CD4-positive, alpha-beta memory T cell (primary cell): ENCODE data around the gene DKKL1. TPM values are rescaled to one million over a fixed set of nuclear protein-coding genes. Genes with fewer than 3 reads are reported as not detected.
"Not testable (repeated sequence)": the region's sequence is repeated elsewhere in the genome, so short reads cannot be mapped to it uniquely, and the experiment has no call there.

ENCODE experiments used
- CTCF ChIA-PET: fragments of 350-600 bp; sonication (Branson Sonifier 250); formaldehyde crosslinking; loops from one replicate; lab custom pipeline; 2021; ENCODE audit warnings: inconsistent platforms; ENCODE audit not compliant: partially characterized antibody; lab: Charles Lee
- POLR2A ChIA-PET: fragments of 350-600 bp; sonication (Branson Sonifier 250); formaldehyde crosslinking; loops from one replicate; lab custom pipeline; 2021; ENCODE audit not compliant: partially characterized antibody; lab: Charles Lee
- DNase-seq, 5 donors: peaks; one replicate each; pipeline versions ENCODE4 v3.0.0 to v3.0.0-alpha.2; 2020 to 2022; ENCODE audit warnings: mixed read lengths in 1 of 5
- H3K27ac ChIP-seq: one replicate; pipeline ENCODE4 v1.7.0; 2013; ENCODE audit warnings: low read depth, low read length
- H3K27me3 ChIP-seq: 2 replicates; pipeline ENCODE4 v1.7.0; 2013; ENCODE audit warnings: mild to moderate bottlenecking, low read length, moderate library complexity; ENCODE audit not compliant: insufficient read depth
- H3K36me3 ChIP-seq: 2 replicates; pipeline ENCODE4 v1.7.0; 2013; ENCODE audit warnings: mild to moderate bottlenecking, low read length, moderate library complexity; ENCODE audit not compliant: insufficient read depth
- H3K4me1 ChIP-seq: 2 replicates; pipeline ENCODE4 v1.7.0; 2013; ENCODE audit warnings: mild to moderate bottlenecking, low read length, moderate library complexity; ENCODE audit not compliant: insufficient read depth
- H3K4me3 ChIP-seq, 2 donors: one replicate each; pipeline ENCODE4 v1.7.0; 2013; ENCODE audit warnings: low read length in 2 of 2, mild to moderate bottlenecking in 1 of 2
- H3K9me3 ChIP-seq, 2 donors: one replicate each; pipeline ENCODE4 v1.7.0; 2013; ENCODE audit warnings: low read length in 2 of 2, control low read depth in 1 of 2; ENCODE audit not compliant: control insufficient read depth in 1 of 2
- H3K27ac Mint-ChIP-seq, 7 donors: one replicate each; pipeline ENCODE4 v1.8.0; 2020 to 2021; ENCODE audit warnings: mixed read lengths in 7 of 7, mild to moderate bottlenecking in 6 of 7, inconsistent platforms in 3 of 7, moderate library complexity in 3 of 7
- H3K27me3 Mint-ChIP-seq, 2 donors: one replicate each; pipeline ENCODE4 v1.8.0; 2020 to 2021; ENCODE audit warnings: mixed read lengths in 2 of 2
- H3K36me3 Mint-ChIP-seq, 2 donors: one replicate each; pipeline ENCODE4 v1.8.0; 2020 to 2021; ENCODE audit warnings: mixed read lengths in 2 of 2, inconsistent platforms in 1 of 2, mild to moderate bottlenecking in 1 of 2
- H3K4me1 Mint-ChIP-seq, 4 donors: one replicate each; pipeline ENCODE4 v1.8.0; 2020 to 2021; ENCODE audit warnings: mixed read lengths in 4 of 4, mild to moderate bottlenecking in 1 of 4
- H3K4me3 Mint-ChIP-seq, 8 donors: one replicate each; pipeline ENCODE4 v1.8.0; 2020 to 2021; ENCODE audit warnings: mixed read lengths in 8 of 8, mild to moderate bottlenecking in 7 of 8, moderate library complexity in 6 of 8, inconsistent platforms in 3 of 8
- H3K9me3 Mint-ChIP-seq, 8 donors: one replicate each; pipeline ENCODE4 v1.8.0; 2020 to 2021; ENCODE audit warnings: mixed read lengths in 8 of 8, mild to moderate bottlenecking in 5 of 8, inconsistent platforms in 3 of 8, moderate library complexity in 1 of 8
- intact Hi-C: fragments of 100-400 bp; cut with micrococcal nuclease; formaldehyde crosslinking; loops from one replicate; pipeline ENCODE4 v1.15.1; 2023
- polyA plus RNA-seq, 2 donors: library from polyadenylated mRNA; unstranded; fragments of 300-500 nt; fragmentation: Illumina TruSeq; gene quantifications; one replicate each; pipeline ENCODE4 v1.2.3, GENCODE V29; 2021
- total RNA-seq, 2 experiments: library from RNA; stranded (reverse); gene quantifications; one replicate each; pipeline ENCODE4 v1.2.3, GENCODE V29; 2021

DKKL1 gene
- total RNA-seq (not detected), polyA plus RNA-seq (not detected)

GRCh38 chr19:49363268-49364082 is at the start of gene DKKL1:
DKKL1 (plus strand) TSS chr19:49363877; CDS start chr19:49363999, 122 bp downstream.
- Mint-ChIP-seq H3K4me1 (peaks cover 4 to 10% (median 8%) of the 10 kb centered on the region in 4 donors), H3K9me3 (peaks cover 0 to 2% (median 0%) of the 10 kb centered on the region in 8 donors), H3K36me3 (no peaks in the 10 kb centered on the region), H3K4me3 (peak within 1 kb of the TSS in 1 of 8 donors; percentile 50), H3K27ac (no peak within 1 kb of the TSS), H3K27me3 (peaks cover 12 to 13% of the 10 kb centered on the region in 2 donors)
- DNase-seq = peak; percentile 60 to 74 (median 62)
- intact Hi-C loops = loop anchor here (1.0 to 2.0 kb wide), 3 partner anchors 25 to 80 kb away; partner anchors contain the start of genes CD37 and KASH5
- no peaks in the 10 kb centered on the region for H3K9me3 ChIP-seq
- peak within 1 kb of the TSS; percentile 30 to 47 for H3K4me3 ChIP-seq
- H3K36me3 ChIP-seq = no peaks in the 10 kb centered on the region
- peaks cover 19% of the 10 kb centered on the region for H3K27me3 ChIP-seq
- H3K27ac ChIP-seq = no peak within 1 kb of the TSS
- peaks cover 29% of the 10 kb centered on the region for H3K4me1 ChIP-seq
- ChIA-PET POLR2A (interaction anchor here (0.8 to 1.3 kb wide), 2 partner anchors 28 to 31 kb away, joined by 3 read pairs; partner anchors contain the start of gene CD37), CTCF (interaction anchor here (1.6 kb wide), 1 partner anchor 109 kb away, joined by 3 read pairs; no protein-coding TSS in a partner anchor)

GRCh38 chr19:49315111-49315510 is 48.6 kb upstream of the DKKL1 start:
- Histone ChIP-seq H3K36me3 (peaks cover 7% of the 10 kb centered on the region), H3K9me3 (peaks cover 0 to 8% of the 10 kb centered on the region in 2 donors), H3K27me3 (no peaks in the 10 kb centered on the region), H3K27ac (no peak overlapping the region), H3K4me3 (no peak overlapping the region), H3K4me1 (no peaks in the 10 kb centered on the region)
- H3K27me3 Mint-ChIP-seq = no peaks in the 10 kb centered on the region
- H3K27ac Mint-ChIP-seq = no peak overlapping the region
- peaks cover 4 to 9% (median 6%) of the 10 kb centered on the region in 4 donors for H3K4me1 Mint-ChIP-seq
- H3K9me3 Mint-ChIP-seq = peaks cover 0 to 20% (median 11%) of the 10 kb centered on the region in 8 donors
- intact Hi-C loops = no loop called here
- CTCF ChIA-PET = interaction anchor here (0.6 kb wide), 1 partner anchor 405 kb away, joined by 3 read pairs; no protein-coding TSS in a partner anchor
- H3K36me3 Mint-ChIP-seq = peaks cover 31 to 53% of the 10 kb centered on the region in 2 donors
- DNase-seq = no peak
- POLR2A ChIA-PET = no interaction called here
- H3K4me3 Mint-ChIP-seq = no peak overlapping the region

GRCh38 chr19:49316284-49316683 is 47.4 kb upstream of the DKKL1 start:
- no peaks in the 10 kb centered on the region for H3K36me3 ChIP-seq
- no peak overlapping the region for H3K27ac ChIP-seq
- POLR2A ChIA-PET = interaction anchor here (0.6 kb wide), 1 partner anchor 162 kb away, joined by 3 read pairs; no protein-coding TSS in a partner anchor
- no peaks in the 10 kb centered on the region for H3K4me1 ChIP-seq
- Mint-ChIP-seq H3K27me3 (no peaks in the 10 kb centered on the region), H3K27ac (no peak overlapping the region), H3K4me1 (peaks cover 4 to 9% (median 6%) of the 10 kb centered on the region in 4 donors), H3K4me3 (no peak overlapping the region), H3K9me3 (peaks cover 0 to 20% (median 11%) of the 10 kb centered on the region in 8 donors), H3K36me3 (peaks cover 25 to 45% of the 10 kb centered on the region in 2 donors)
- intact Hi-C loops = no loop called here
- H3K4me3 ChIP-seq = no peak overlapping the region
- H3K27me3 ChIP-seq = no peaks in the 10 kb centered on the region
- DNase-seq = no peak
- H3K9me3 ChIP-seq = peaks cover 0 to 8% of the 10 kb centered on the region in 2 donors
- CTCF ChIA-PET = interaction anchor here (0.7 to 1.4 kb wide), 2 partner anchors 14 to 15 kb away, joined by 3 to 4 read pairs; no protein-coding TSS in a partner anchor

- Histone ChIP-seq H3K27me3 (no peaks in the 10 kb centered on the region), H3K27ac (no peak overlapping the region), H3K36me3 (no peaks in the 10 kb centered on the region), H3K9me3 (peaks cover 0 to 8% of the 10 kb centered on the region in 2 donors), H3K4me1 (no peaks in the 10 kb centered on the region), H3K4me3 (no peak overlapping the region)
- Mint-ChIP-seq H3K36me3 (peaks cover 29 to 43% of the 10 kb centered on the region in 2 donors), H3K27me3 (no peaks in the 10 kb centered on the region), H3K27ac (no peak overlapping the region), H3K4me3 (no peak overlapping the region), H3K4me1 (peaks cover 4 to 9% (median 6%) of the 10 kb centered on the region in 4 donors), H3K9me3 (peaks cover 0 to 20% (median 11%) of the 10 kb centered on the region in 8 donors)
- ChIA-PET POLR2A (interaction anchor here (1.1 kb wide), 1 partner anchor 17 kb away, joined by 3 read pairs; the partner anchor contains the start of gene CD37), CTCF (interaction anchor here (0.7 to 1.5 kb wide), 3 partner anchors 10 to 17 kb away, joined by 3 to 7 read pairs (median 3); no protein-coding TSS in a partner anchor)
- intact Hi-C loops = no loop called here
- no peak for DNase-seq
Measured at GRCh38 chr19:49318296-49318695, 45.4 kb upstream of the DKKL1 start.

GRCh38 chr19:49324801-49325576 is 38.7 kb upstream of the DKKL1 start, which contains the start of gene SLC6A16:
SLC6A16 (minus strand) TSS chr19:49325191; CDS start chr19:49311347, 13,844 bp downstream.
- H3K4me3 ChIP-seq = no peak within 1 kb of the TSS
- no peaks in the 10 kb centered on the region for H3K9me3 ChIP-seq
- H3K9me3 Mint-ChIP-seq = no peaks in the 10 kb centered on the region
- H3K27me3 Mint-ChIP-seq = no peaks in the 10 kb centered on the region
- H3K36me3 ChIP-seq = no peaks in the 10 kb centered on the region
- H3K4me1 Mint-ChIP-seq = peaks cover 16 to 24% (median 18%) of the 10 kb centered on the region in 4 donors
- ChIA-PET POLR2A (no interaction called here), CTCF (interaction anchor here (2.0 to 4.3 kb wide), 2 partner anchors 8 to 24 kb away, joined by 6 to 21 read pairs; no protein-coding TSS in a partner anchor)
- peaks cover 4% of the 10 kb centered on the region for H3K4me1 ChIP-seq
- no peak for DNase-seq
- no peaks in the 10 kb centered on the region for H3K27me3 ChIP-seq
- H3K36me3 Mint-ChIP-seq = peaks cover 22 to 30% of the 10 kb centered on the region in 2 donors
- H3K4me3 Mint-ChIP-seq = no peak within 1 kb of the TSS
- intact Hi-C loops = no loop called here
- no peak within 1 kb of the TSS for H3K27ac Mint-ChIP-seq
- no peak within 1 kb of the TSS for H3K27ac ChIP-seq

GRCh38 chr19:49325756-49326155 is 37.9 kb upstream of the DKKL1 start:
- H3K27me3 Mint-ChIP-seq, H3K4me1 ChIP-seq, H3K9me3 ChIP-seq, H3K4me3 Mint-ChIP-seq, H3K36me3 ChIP-seq, DNase-seq, H3K27ac Mint-ChIP-seq, H3K9me3 Mint-ChIP-seq, H3K27ac ChIP-seq, H3K27me3 ChIP-seq, H3K4me3 ChIP-seq, POLR2A ChIA-PET, intact Hi-C loops: not testable (repeated sequence)
- CTCF ChIA-PET = interaction anchor here (2.0 to 4.3 kb wide), 2 partner anchors 7 to 24 kb away, joined by 6 to 21 read pairs; no protein-coding TSS in a partner anchor
- Mint-ChIP-seq H3K4me1 (peaks cover 20 to 30% (median 23%) of the 10 kb centered on the region in 4 donors), H3K36me3 (peaks cover 24 to 31% of the 10 kb centered on the region in 2 donors)
